Large intestine (tissue), 3 donors: Measurements from ENCODE around the gene ALK. TPM values are rescaled to one million over a fixed set of nuclear protein-coding genes. Genes with fewer than 3 reads are reported as not detected.

Experiments
- DNase-seq, 2 donors: peaks; one replicate each; pipeline versions ENCODE4 v3.0.0 to v3.0.0-alpha.2; 2013
- H3K27ac ChIP-seq: one replicate; pipeline ENCODE4 v1.5.1; 2013; ENCODE audit warnings: low read length
- H3K27me3 ChIP-seq: 2 replicates; pipeline ENCODE4 v1.6.1; 2013; ENCODE audit warnings: low read length; ENCODE audit not compliant: control insufficient read depth, insufficient read depth
- H3K36me3 ChIP-seq: 2 replicates; pipeline ENCODE4 v1.6.1; 2013; ENCODE audit warnings: low read length; ENCODE audit not compliant: control insufficient read depth, insufficient read depth
- H3K4me1 ChIP-seq: one replicate; pipeline ENCODE4 v1.6.1; 2013; ENCODE audit warnings: low read length; ENCODE audit not compliant: control insufficient read depth, insufficient read depth
- H3K4me3 ChIP-seq: one replicate; pipeline ENCODE4 v1.5.1; 2013; ENCODE audit warnings: low read length
- H3K9me3 ChIP-seq: one replicate; pipeline ENCODE4 v1.6.1; 2013; ENCODE audit warnings: mild to moderate bottlenecking, low read depth, low read length, moderate library complexity; ENCODE audit not compliant: control insufficient read depth
- WGBS: methylation state at CpG from one replicate; pipeline ENCODE4 v1.1.5; 2013; ENCODE audit warnings: low lambda C conversion rate; ENCODE audit not compliant: insufficient coverage; 5-methylcytosine and 5-hydroxymethylcytosine counted together
- polyA plus RNA-seq: library from polyadenylated mRNA; unstranded; fragments of 120-200 nt; gene quantifications from one replicate; pipeline ENCODE4 v1.2.1, GENCODE V29; 2013

The ALK gene
- polyA plus RNA-seq, 1 donor, result 1.5 TPM

DNA sequence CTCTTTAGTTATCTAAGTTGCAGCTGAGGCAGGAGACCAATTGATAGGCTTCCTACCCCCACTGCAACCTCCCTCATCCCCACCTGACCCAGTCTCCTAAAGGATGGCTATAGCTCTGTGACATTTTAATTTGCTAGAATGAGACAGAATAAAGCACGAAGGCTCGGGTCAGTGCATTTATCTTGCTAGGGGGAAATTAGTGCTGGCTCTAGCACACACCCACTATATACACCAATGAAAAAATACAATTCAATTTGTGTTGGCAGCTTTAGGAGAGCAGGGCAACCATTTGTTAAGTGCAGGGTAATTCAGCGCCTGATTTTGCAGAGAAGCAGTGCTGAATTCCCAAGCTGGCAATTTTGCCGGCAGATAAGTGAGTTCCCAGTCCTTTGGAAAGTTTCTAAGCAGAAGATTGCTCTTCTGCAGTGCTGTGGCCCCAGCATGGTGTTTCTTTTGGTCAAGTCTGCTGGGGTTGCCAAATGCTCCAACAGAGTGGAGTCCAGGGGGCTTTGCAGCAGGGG lies 346.0 kb downstream of the ALK start:
- H3K4me3 ChIP-seq, result no peak overlapping the region
- no peaks in the 10 kb centered on the region for H3K27me3 ChIP-seq
- H3K9me3 ChIP-seq, result no peaks in the 10 kb centered on the region
- no CpG with 5 or more reads among the region's 4 CpGs for WGBS
- no peak for DNase-seq
- no peaks in the 10 kb centered on the region for H3K4me1 ChIP-seq
- H3K36me3 ChIP-seq, result no peaks in the 10 kb centered on the region
- H3K27ac ChIP-seq, result no peak overlapping the region

DNA sequence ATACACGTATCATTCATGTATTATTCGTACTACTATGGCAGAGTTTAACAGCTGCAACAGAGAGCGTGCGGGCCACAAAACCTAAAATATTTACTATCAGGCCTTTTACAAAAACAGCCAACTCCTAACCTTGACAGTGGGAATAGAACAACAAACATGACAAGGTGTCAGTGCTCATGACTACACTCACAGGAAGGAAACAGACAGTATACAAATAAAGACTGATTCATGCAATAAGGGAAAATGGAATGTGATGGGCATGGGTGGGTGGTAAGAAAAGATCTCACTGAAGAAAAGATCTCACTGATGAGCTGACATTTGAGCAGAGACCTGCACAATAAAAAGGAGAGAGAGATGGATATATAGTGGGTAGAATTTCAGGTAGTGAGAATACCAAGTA lies 347.8 kb downstream of the ALK start:
- Histone ChIP-seq H3K9me3 (no peaks in the 10 kb centered on the region), H3K27ac (no peak overlapping the region), H3K4me3 (no peak overlapping the region), H3K27me3 (no peaks in the 10 kb centered on the region), H3K4me1 (no peaks in the 10 kb centered on the region), H3K36me3 (no peaks in the 10 kb centered on the region)
- no peak for DNase-seq
- WGBS, result no CpG with 5 or more reads among the region's 4 CpGs

DNA sequence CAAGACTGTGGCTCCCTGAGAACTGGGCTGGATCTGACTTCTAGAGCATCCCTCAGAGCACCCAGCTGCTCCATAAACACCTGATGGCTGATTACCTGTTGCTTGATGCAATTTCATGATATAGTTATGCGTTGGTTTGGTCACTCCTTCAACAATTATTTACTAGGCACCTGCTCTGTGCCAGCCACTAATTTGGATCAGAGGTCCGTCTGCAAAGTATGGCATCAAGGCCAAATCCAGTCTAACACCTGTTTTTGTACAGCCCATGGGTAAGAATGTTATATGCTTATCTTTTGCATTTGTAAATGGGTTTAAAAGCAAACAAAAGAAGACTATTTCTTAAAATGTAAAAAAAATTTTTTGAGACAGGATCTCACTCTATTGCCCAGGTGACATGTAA lies 348.2 kb downstream of the ALK start:
- DNase-seq, result no peak
- WGBS, result no CpG with 5 or more reads among the region's 2 CpGs
- H3K27me3 ChIP-seq, result no peaks in the 10 kb centered on the region

DNA sequence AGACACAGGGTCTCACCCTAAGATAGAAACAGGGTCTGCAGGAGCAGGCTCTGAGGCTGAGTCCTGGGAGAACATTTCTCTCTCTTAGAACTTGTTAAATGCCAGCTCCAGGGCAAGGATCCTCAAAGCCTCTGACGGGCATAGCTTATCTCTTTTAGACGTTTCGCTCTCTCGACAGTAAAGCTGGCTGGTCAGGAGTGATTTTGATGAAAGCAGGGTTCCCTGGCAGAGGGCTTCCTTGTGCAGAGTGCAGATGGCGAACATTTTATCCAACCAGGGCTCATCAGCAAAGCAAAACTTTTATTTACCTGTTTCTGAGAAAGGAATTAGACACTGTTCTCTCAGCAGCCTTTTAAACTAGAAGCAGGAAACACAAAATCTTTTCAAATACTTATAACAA lies 350.8 kb downstream of the ALK start:
- Histone ChIP-seq H3K36me3 (no peaks in the 10 kb centered on the region), H3K4me3 (no peak overlapping the region), H3K9me3 (no peaks in the 10 kb centered on the region), H3K27ac (no peak overlapping the region), H3K4me1 (no peaks in the 10 kb centered on the region), H3K27me3 (no peaks in the 10 kb centered on the region)
- WGBS, result no CpG with 5 or more reads among the region's 5 CpGs
- no peak for DNase-seq

More for the DNA sequence above, 348.2 kb downstream of the ALK start:
- H3K4me1 ChIP-seq, result no peaks in the 10 kb centered on the region
- H3K36me3 ChIP-seq, result no peaks in the 10 kb centered on the region
- H3K4me3 ChIP-seq, result no peak overlapping the region
- no peaks in the 10 kb centered on the region for H3K9me3 ChIP-seq
- no peak overlapping the region for H3K27ac ChIP-seq

DNA sequence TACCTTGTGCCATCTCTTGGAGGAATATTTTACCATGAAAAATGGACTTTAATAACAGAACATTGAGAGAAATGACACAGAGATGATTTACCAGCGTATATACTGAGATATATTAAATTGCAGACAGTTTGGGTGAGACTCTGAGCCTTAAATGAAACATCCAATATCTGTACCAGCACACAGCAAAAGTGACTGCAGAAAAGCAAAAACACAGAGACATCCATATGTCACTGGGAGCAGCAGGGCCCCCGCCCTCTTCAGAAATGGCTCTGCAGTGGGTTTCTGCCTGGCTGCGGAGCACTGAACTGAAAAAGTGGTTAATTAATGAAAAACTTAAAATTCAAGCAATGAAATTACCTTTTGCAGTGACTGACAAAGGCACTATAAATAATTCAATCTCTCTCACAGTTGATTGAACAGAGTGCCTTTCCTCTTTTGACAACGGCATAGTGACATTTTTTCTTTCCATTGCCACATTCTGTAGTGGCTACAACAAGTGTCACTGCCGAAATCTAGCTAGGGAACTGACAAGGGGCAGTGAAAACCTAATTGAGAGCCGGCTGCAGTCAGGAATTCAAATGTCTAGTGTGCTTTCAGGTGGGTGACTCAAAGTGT lies 353.4 kb downstream of the ALK start:
- H3K27me3 ChIP-seq, result no peaks in the 10 kb centered on the region
- H3K4me1 ChIP-seq, result no peaks in the 10 kb centered on the region
- no CpG with 5 or more reads among the region's 6 CpGs for WGBS
- no peak overlapping the region for H3K27ac ChIP-seq
- no peaks in the 10 kb centered on the region for H3K36me3 ChIP-seq
- no peak overlapping the region for H3K4me3 ChIP-seq
- no peaks in the 10 kb centered on the region for H3K9me3 ChIP-seq
- DNase-seq, result no peak

DNA sequence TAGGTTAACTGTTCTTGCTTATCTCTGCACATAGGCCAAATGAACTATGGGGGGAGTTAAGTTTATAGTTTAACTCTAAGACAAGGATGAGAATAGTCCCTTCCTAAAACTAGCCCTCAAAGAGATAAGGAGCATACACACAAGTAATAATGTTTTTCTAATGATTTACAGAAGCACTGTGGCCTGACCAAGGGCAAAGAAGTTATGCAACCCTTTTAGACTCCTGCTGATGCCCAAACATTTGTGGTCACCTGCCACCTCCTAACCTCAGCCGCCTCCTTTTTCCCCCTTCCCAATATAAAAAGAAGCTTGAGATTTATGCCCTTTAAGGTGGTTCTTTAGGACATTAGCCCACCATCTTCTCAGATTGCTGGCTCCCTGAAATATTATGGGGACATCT lies 357.7 kb downstream of the ALK start:
- WGBS, result no CpG with 5 or more reads among the region's 1 CpG
- DNase-seq, result no peak
- H3K4me1 ChIP-seq, result no peaks in the 10 kb centered on the region
- H3K9me3 ChIP-seq, result no peaks in the 10 kb centered on the region
- no peaks in the 10 kb centered on the region for H3K36me3 ChIP-seq
- H3K4me3 ChIP-seq, result no peak overlapping the region
- no peak overlapping the region for H3K27ac ChIP-seq
- no peaks in the 10 kb centered on the region for H3K27me3 ChIP-seq

DNA sequence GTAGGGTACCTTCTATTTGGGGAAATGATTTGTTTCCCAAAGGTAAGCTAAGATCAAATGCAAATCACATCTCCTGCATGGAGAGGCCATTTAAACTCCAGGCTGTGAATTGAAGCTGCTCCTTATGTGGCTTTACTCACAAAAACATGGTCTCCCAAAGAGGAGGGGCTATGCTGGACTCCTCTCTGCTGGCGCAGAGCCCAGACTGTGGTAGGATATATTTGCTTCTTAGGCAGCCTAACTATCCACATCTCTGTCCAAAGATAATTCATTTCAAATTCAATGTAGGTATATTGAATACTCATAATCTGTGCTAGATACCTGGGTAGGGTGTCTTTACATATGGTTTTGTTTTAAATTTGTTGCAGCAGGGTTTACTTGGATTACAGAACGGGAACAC lies 358.5 kb downstream of the ALK start:
- DNase-seq, result no peak
- H3K9me3 ChIP-seq, result no peaks in the 10 kb centered on the region
- no peaks in the 10 kb centered on the region for H3K4me1 ChIP-seq
- no peaks in the 10 kb centered on the region for H3K36me3 ChIP-seq
- H3K27ac ChIP-seq, result no peak overlapping the region
- H3K4me3 ChIP-seq, result no peak overlapping the region
- 100% methylated on average over 1 of the region's 2 CpGs for WGBS
- no peaks in the 10 kb centered on the region for H3K27me3 ChIP-seq

DNA sequence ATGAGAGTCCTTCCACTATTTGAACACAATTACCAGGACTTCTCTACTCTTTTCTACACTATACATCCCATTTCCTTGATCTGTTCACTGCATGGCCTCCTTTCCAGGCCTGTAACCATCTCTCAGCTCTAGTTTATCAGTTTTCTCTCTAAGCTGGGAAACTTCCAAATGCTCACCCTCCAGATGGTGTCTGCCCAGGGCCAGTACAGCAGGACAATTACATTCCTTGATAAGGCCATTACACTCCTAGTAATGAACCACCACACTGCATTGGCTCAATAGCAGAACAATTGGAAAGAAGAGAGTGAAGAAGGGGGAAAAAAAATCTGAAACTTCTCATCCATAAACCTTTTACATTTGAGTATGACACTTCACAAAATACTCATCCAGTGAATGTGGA lies 359.1 kb downstream of the ALK start:
- H3K27me3 ChIP-seq, result no peaks in the 10 kb centered on the region
- H3K36me3 ChIP-seq, result no peaks in the 10 kb centered on the region
- H3K27ac ChIP-seq, result no peak overlapping the region
- H3K4me1 ChIP-seq, result no peaks in the 10 kb centered on the region
- DNase-seq, result no peak
- H3K9me3 ChIP-seq, result no peaks in the 10 kb centered on the region
- H3K4me3 ChIP-seq, result no peak overlapping the region

DNA sequence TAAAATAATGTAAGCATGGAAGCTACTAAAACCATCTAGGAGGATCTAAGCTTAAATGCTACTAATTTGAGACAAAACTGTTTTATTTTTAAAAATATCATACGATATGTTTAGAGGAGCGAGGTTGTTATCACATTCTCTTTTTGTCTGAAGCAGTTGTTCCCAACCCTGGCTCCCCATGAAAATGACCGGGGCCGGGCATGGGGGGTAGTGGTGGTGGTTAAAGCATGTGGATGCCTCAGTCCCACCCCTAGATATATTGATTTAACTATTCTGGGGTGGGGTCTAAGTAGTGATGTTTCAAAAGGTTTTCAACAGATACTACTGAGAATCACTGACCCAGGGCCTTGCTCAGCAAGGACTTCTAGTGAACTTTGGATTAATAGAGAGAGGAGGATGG lies 359.8 kb downstream of the ALK start:
- H3K4me1 ChIP-seq, result no peaks in the 10 kb centered on the region
- H3K27ac ChIP-seq, result no peak overlapping the region
- H3K4me3 ChIP-seq, result no peak overlapping the region
- H3K9me3 ChIP-seq, result no peaks in the 10 kb centered on the region
- no peak for DNase-seq
- H3K27me3 ChIP-seq, result no peaks in the 10 kb centered on the region
- WGBS, result 100% methylated on average over 2 of the region's 4 CpGs
- no peaks in the 10 kb centered on the region for H3K36me3 ChIP-seq

DNA sequence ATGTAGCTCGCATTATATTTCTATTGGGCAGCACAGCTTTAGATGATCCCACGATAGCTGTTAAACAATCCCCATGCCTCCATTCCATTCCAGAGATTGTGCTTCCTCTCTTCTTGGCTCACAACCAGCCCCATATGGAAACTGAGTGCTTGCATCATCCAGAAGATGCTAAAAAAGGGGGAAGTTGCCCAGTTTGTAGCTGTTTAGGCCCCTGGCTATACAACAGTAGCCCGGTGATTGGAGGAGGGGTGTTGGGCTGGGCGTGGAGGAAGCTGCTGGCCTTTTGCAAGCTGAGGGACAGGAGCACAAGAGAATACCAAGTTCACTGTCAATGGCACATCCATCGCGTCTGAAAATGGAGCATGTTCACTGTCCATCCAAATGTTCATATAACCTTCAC lies 360.2 kb downstream of the ALK start:
- DNase-seq, result no peak
- H3K4me3 ChIP-seq, result no peak overlapping the region
- H3K27ac ChIP-seq, result no peak overlapping the region
- no peaks in the 10 kb centered on the region for H3K4me1 ChIP-seq
- no peaks in the 10 kb centered on the region for H3K36me3 ChIP-seq
- no peaks in the 10 kb centered on the region for H3K9me3 ChIP-seq
- WGBS, result 86% methylated on average over 1 of the region's 6 CpGs
- H3K27me3 ChIP-seq, result no peaks in the 10 kb centered on the region

DNA sequence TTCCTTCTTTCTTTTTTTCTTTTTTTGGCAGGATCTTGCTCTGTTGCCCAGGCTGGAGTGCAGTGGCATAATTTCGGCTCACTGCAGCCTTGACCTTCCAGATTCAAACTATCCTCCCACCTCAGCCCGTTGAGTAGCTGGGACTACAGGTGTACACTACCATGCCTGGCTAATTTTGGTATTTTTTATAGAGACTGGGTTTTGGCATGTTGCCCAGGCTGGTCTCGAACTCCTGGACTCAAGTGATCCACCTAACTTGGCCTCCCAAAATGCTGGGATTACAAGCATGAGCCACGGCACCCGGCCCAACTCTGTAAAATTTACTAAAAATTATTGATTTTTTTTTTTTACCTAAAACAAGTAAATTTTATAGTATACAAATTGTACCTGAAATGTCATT lies 360.8 kb downstream of the ALK start:
- Histone ChIP-seq H3K27me3 (no peaks in the 10 kb centered on the region), H3K27ac (no peak overlapping the region), H3K4me3 (no peak overlapping the region), H3K9me3 (no peaks in the 10 kb centered on the region), H3K4me1 (no peaks in the 10 kb centered on the region), H3K36me3 (no peaks in the 10 kb centered on the region)
- 92% methylated on average over 2 of the region's 5 CpGs for WGBS
- no peak for DNase-seq
